Epithelial cell of esophagus (primary cell): ENCODE measurements around the gene PTPRA.
"Not testable (repeated sequence)": the region's sequence is repeated elsewhere in the genome, so short reads cannot be mapped to it uniquely, and the experiment has no call there.

Source experiments
- DNase-seq: peaks from one replicate; pipeline ENCODE4 v3.0.0; 2010; ENCODE audit warnings: low read depth
- H3K4me3 ChIP-seq: 2 replicates; pipeline ENCODE4 v1.5.1; 2011; ENCODE audit warnings: mild to moderate bottlenecking, low read length, control low read depth
- TF ChIP-seq, protein P1 (sequence below): IDR thresholded peaks from 2 replicates; pipeline ENCODE4 v1.5.1; 2011; ENCODE audit warnings: low read depth, mild to moderate bottlenecking, low read length, control low read depth, inconsistent platforms; ENCODE audit not compliant: insufficient read depth; ENCODE audit errors: missing control alignments

The PTPRA gene

DNA sequence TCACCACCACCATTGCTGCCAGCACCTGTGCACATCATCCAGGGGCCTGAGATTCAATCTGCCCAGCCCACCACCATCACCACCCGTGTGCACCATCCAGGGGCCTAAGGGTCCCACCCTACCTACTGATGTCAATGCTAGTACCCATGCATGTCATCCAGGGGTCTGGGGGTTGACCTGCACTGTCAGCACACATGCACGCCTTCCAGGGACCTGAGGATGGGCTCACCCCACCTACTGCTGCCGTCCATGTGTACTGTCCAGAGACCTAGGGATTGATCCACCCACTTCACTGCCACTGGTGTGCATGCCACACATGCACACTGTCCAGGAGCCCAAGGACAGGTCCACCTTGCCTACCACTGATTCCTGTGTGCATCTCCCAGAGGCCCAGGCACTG lies 186.2 kb downstream of the PTPRA start:
- TF ChIP-seq, protein P1, sequence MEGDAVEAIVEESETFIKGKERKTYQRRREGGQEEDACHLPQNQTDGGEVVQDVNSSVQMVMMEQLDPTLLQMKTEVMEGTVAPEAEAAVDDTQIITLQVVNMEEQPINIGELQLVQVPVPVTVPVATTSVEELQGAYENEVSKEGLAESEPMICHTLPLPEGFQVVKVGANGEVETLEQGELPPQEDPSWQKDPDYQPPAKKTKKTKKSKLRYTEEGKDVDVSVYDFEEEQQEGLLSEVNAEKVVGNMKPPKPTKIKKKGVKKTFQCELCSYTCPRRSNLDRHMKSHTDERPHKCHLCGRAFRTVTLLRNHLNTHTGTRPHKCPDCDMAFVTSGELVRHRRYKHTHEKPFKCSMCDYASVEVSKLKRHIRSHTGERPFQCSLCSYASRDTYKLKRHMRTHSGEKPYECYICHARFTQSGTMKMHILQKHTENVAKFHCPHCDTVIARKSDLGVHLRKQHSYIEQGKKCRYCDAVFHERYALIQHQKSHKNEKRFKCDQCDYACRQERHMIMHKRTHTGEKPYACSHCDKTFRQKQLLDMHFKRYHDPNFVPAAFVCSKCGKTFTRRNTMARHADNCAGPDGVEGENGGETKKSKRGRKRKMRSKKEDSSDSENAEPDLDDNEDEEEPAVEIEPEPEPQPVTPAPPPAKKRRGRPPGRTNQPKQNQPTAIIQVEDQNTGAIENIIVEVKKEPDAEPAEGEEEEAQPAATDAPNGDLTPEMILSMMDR: no peak
- DNase-seq: no peak
- H3K4me3 ChIP-seq: no peak overlapping the region

DNA sequence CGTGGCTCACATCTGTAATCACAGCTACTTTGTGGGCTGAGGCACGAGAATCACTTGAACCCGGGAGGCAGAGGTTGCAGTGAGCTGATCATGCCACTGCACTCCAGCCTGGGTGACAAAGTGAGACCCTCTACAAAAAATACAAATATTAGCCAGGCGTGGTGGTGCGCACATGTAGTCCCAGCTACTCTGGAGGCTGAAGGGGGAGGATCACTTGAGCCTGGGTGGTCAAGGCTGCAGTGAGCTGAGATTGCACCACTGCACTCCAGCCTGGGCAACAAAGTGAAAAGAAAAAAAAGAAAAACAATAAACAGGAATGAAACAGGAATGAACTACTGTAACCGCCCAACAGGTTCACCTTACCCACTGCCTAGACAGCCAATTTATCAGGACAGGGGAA lies 190.8 kb downstream of the PTPRA start:
- not testable (repeated sequence) for DNase-seq, H3K4me3 ChIP-seq

DNA sequence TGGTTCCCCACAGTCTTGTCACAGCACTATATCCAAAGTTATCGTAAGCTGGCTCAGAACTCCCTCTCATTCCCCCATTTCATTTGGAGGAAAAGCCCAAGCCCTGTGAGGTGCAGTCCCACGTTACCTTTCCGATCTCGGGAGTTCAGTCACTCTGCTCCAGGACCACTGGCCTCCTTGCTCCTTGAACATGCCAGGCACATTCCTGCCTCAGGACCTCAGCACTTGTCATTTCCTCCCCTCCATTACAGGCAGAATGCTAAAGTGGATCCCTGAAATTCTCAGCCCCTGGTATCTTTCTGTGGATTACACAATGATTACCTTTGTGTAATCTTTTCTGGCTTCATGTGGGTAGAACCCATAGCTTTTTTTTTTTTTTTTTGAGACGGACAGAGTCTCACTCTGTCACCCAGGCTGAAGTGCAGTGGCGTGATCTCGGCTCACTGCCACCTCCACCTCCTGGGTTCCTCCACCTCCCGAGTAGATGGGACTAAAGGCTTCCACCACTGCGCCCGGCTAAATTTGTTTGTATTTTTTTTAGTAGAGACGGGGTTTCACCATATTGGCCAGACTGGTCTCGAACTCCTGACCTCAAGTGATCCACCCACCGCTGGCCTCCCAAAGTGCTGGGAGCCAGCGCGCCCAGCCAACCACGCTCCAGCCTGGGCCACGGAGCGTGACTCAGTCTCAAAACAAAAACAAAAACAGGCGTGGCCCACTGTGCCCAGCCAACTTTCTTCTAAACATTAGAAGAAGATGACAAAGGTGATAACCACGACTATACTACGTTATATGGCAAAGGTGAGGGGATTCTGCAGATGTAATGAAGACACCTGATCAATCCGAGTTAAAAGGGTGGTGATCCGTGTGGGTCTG lies 194.1 kb downstream of the PTPRA start:
- TF ChIP-seq, protein P1: no peak
- H3K4me3 ChIP-seq: no peak overlapping the region
- DNase-seq: no peak

DNA sequence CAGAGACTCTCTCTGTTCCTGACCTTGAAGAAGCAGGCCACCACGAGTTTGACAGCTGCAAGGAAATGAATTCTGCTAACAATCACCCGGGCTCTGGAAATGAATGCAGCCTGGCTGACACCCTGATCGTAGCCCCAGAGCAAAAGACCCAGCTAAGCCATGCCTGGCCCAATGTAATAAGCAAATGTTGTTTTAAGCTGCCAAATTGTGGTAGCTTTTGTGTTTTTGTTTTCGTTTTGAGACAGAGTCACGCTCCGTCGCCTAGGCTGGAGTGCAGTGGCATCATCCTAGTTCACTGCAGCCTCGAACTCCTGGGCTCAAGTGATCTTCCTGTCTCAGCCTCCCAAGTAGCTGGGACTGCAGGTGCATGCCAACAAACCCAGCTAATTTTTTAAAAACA lies 194.8 kb downstream of the PTPRA start:
- no peak overlapping the region for H3K4me3 ChIP-seq
- DNase-seq: no peak
- TF ChIP-seq, protein P1: no peak

DNA sequence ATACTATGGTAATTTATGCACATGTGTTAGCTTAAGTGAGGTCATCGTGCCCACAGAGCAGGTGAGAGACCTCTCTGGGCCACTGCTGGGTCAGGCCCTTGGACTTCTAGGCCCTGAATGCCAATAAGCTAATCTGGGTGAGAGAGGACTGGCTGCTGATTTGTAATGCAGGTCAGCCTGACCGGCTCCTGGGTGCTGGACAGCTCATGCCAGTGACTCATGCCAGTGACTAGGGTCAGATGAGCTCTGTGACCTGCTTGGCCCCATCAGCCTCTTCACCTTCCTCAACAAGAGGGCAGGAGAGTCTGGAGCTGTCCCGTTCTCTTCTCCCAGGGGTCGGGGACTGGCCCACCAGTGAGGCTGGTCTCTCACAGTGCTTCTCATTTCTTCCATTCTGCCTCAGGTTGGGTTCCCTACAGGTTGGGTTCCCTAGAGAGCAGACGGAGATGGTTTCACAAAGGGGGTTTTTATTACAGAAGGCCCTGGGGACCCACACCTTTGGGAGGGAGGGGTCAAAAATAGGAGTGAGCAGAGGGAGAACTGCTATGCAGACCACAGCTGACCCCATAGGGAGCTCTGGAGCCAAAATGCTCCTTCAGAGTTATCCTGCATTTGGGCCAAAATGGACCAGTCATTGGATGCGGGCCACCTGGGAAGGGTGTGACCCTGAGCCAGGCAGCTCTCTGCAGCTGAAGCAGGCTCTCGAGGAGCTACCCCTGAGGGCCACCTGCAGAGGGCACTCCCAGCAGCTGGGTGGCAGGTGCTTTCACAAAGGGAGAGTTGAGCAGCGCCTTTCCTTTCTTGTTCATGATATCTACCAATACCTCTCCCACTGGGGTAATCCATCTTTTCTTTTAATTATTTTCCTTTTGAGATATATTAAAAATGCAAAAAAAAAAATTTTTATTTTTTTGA lies 196.0 kb downstream of the PTPRA start:
- TF ChIP-seq, protein P1: peak; percentile 17
- H3K4me3 ChIP-seq: no peak overlapping the region
- DNase-seq: no peak

DNA sequence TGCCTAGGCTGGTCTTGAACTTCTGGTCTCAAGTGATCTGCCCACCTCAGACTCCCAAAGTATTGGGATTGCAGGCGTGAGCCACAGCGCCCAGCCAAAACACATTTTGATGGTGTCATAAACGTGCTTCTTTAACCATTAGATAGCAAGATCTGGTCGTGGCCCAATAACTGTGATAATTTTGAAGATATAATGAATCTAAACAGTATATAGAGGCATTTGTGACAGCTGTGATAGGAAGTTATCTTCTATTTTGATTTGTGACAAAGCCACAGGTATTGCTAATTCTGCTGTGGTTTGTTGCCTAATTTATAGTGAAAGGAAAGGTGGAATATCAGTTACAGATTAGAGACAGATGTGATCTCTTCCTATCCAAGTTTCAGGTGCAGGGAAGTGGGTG lies 197.4 kb downstream of the PTPRA start:
- H3K4me3 ChIP-seq: no peak overlapping the region

DNA sequence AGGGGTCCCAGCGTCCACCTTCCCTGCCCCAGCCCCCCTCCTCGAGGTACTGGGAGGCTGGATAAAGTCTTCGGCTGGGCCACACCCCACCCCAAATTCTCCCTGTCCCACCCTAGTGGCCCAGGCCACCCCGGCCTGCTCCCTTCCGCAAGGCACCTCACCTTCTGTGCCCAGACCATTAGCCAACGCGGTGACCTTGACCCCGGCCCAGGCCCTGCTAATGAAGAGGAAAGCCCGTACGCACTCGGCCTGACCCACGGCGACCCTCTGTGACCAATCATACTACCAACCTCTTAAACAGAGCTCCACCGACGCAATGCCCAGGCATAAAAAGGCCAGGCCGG lies 198.0 kb downstream of the PTPRA start:
- TF ChIP-seq, protein P1: no peak
- no peak for DNase-seq
- H3K4me3 ChIP-seq: no peak overlapping the region

More for the DNA sequence above, 197.4 kb downstream of the PTPRA start:
- TF ChIP-seq, protein P1: no peak
- no peak for DNase-seq
